Activated naive CD4-positive, alpha-beta T cell treated with anti-CD3 and anti-CD28 coated beads for 36 hours (primary cell): ENCODE data around the gene RERE. TPM values are rescaled to one million over a fixed set of nuclear protein-coding genes. Genes with fewer than 3 reads are reported as not detected.

ENCODE experiments used
- CTCF ChIA-PET: fragments of 350-600 bp; sonication (Branson Sonifier 250); formaldehyde crosslinking; loops from one replicate; lab custom pipeline; 2021; ENCODE audit warnings: antibody characterized with exemption; lab: Charles Lee
- DNase-seq: peaks from one replicate; pipeline ENCODE4 v3.0.0-alpha.2; 2020
- H3K27ac Mint-ChIP-seq: one replicate; pipeline ENCODE4 v1.8.0; 2021; ENCODE audit warnings: mild to moderate bottlenecking, mixed read lengths
- H3K27me3 Mint-ChIP-seq: one replicate; pipeline ENCODE4 v1.8.0; 2021; ENCODE audit warnings: low read depth, mixed read lengths
- H3K36me3 Mint-ChIP-seq: one replicate; pipeline ENCODE4 v1.8.0; 2021; ENCODE audit warnings: low read depth, mixed read lengths
- H3K4me1 Mint-ChIP-seq: one replicate; pipeline ENCODE4 v1.8.0; 2021; ENCODE audit warnings: low read depth, mixed read lengths
- H3K4me3 Mint-ChIP-seq: one replicate; pipeline ENCODE4 v1.8.0; 2021; ENCODE audit warnings: mild to moderate bottlenecking, moderate library complexity, mixed read lengths
- H3K9me3 Mint-ChIP-seq: one replicate; pipeline ENCODE4 v1.8.0; 2021; ENCODE audit warnings: mixed read lengths
- intact Hi-C: fragments of 100-400 bp; cut with micrococcal nuclease; formaldehyde crosslinking; loops from one replicate; pipeline ENCODE4 v1.15.1; 2023
- total RNA-seq, 2 experiments: library from RNA; stranded (reverse); gene quantifications; one replicate each; pipeline ENCODE4 v1.2.3, GENCODE V29; 2021

The RERE gene
- total RNA-seq, 2 experiments from 2014 or later: 46.4 to 47.6 TPM

DNA sequence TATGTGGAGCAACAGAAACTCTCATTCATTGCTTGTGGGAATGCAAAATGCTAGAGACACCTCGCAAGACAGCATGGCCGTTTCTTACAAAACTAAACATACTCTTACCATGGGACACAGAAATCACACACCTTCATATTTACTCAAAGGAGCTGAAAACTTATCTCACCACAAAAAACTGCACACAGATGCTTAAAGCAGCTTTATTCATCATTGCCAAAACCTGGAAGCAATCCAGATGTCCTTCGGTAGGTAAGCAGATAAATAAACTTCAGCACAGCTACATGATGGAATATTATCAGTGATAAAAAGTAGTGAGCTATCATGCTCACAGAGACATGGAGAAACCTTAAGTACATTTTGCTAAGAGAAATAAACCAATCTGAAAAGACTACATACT, 124.3 kb downstream of the RERE start:
- no peaks in the 10 kb centered on the region for H3K9me3 Mint-ChIP-seq
- H3K27me3 Mint-ChIP-seq: no peaks in the 10 kb centered on the region
- peaks cover 17% of the 10 kb centered on the region for H3K4me1 Mint-ChIP-seq
- DNase-seq: no peak
- H3K36me3 Mint-ChIP-seq: peaks cover 4% of the 10 kb centered on the region
- no peak overlapping the region for H3K27ac Mint-ChIP-seq
- CTCF ChIA-PET: interaction anchor here (0.6 to 0.8 kb wide), 2 partner anchors 21 to 154 kb away, joined by 3 to 5 read pairs; no protein-coding TSS in a partner anchor
- H3K4me3 Mint-ChIP-seq: no peak overlapping the region
- intact Hi-C loops: no loop called here

DNA sequence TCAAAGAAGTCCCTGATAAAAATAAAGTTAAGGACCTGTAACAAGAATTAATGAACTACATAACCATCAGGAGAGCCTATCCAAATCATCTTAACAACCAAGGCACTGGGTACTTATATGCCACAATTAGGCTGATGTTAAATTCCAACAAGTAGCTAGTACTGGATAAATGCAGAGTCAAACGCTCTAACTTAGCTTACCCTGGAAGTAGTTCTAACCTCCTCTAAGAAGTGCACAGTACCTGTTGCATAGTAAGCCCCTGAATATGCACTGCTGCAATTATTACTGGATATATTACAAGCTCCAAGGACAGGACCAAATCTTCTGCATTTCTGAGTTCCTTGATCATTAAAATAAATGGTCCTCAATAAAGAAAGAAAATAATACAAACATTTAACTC, 125.8 kb downstream of the RERE start:
- no peak for DNase-seq
- H3K4me3 Mint-ChIP-seq: no peak overlapping the region
- no peak overlapping the region for H3K27ac Mint-ChIP-seq
- no peaks in the 10 kb centered on the region for H3K9me3 Mint-ChIP-seq
- intact Hi-C loops: no loop called here
- H3K4me1 Mint-ChIP-seq: peaks cover 26% of the 10 kb centered on the region
- H3K27me3 Mint-ChIP-seq: no peaks in the 10 kb centered on the region
- peaks cover 4% of the 10 kb centered on the region for H3K36me3 Mint-ChIP-seq
- CTCF ChIA-PET: interaction anchor here (0.5 to 1.3 kb wide), 3 partner anchors 9 to 129 kb away, joined by 3 read pairs; no protein-coding TSS in a partner anchor

DNA sequence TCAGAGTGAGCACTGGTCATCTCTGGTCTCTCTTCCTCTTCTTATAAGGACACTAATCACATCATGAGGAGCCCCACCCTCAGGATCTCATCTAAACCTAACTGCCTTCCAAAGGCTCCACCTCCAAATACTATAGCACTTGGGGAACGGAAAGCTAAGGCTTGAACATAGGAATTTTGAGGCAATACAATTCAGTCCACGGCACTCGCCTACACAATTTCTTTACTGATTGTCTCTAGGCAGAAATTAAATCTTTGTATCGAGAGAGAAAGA, 127.3 kb downstream of the RERE start:
- intact Hi-C loops: no loop called here
- peaks cover 31% of the 10 kb centered on the region for H3K4me1 Mint-ChIP-seq

DNA sequence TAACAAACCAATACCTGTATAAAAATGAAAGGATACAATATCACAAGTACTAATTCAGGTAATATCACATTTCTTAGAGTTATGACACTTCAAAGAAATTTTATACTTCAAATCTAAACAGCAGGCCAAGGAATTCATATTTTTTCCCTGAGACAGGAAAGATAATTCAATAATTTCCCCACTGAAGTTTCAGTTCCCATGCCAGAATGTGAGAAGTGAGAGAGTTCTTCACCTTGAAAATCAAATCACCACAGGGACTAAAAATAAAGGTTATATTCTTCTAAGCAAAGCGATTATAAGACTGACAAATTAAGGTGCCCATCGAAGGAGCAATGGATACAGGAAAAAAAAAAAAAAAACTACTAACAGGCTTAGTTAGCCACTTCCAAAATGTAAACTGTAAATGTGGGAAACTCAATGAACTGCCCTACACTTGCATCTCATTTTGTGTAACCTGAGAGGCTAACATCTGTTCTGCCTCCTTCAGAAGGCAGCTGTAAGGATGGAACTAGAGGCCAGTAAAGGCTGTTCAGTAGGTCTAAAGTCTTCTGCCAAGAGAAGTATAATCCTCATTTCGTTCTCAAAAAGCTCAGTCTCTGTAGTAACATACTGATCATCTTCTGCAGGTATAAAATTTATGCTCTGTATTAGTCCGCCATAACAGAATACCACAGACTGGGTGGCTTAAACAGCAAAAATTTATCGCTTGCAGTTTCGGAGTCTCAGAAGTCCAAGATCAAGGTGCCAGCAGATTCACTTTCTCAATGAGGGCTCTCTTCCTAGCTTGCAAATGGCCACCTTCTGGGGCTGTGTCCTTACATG, 127.8 kb downstream of the RERE start:
- Mint-ChIP-seq H3K27ac (no peak overlapping the region), H3K4me1 (peaks cover 32% of the 10 kb centered on the region), H3K4me3 (no peak overlapping the region), H3K36me3 (peaks cover 4% of the 10 kb centered on the region), H3K9me3 (no peaks in the 10 kb centered on the region), H3K27me3 (no peaks in the 10 kb centered on the region)
- DNase-seq: no peak
- intact Hi-C loops: no loop called here
- CTCF ChIA-PET: interaction anchor here (0.6 to 1.3 kb wide), 5 partner anchors 14 to 148 kb away, joined by 3 to 6 read pairs (median 4); no protein-coding TSS in a partner anchor

More for the DNA sequence above, 127.3 kb downstream of the RERE start:
- no peak for DNase-seq
- CTCF ChIA-PET: interaction anchor here (0.6 to 1.3 kb wide), 5 partner anchors 11 to 147 kb away, joined by 3 to 6 read pairs (median 4); no protein-coding TSS in a partner anchor
- H3K9me3 Mint-ChIP-seq: no peaks in the 10 kb centered on the region
- no peaks in the 10 kb centered on the region for H3K27me3 Mint-ChIP-seq
- H3K4me3 Mint-ChIP-seq: no peak overlapping the region
- no peak overlapping the region for H3K27ac Mint-ChIP-seq
- H3K36me3 Mint-ChIP-seq: peaks cover 4% of the 10 kb centered on the region

DNA sequence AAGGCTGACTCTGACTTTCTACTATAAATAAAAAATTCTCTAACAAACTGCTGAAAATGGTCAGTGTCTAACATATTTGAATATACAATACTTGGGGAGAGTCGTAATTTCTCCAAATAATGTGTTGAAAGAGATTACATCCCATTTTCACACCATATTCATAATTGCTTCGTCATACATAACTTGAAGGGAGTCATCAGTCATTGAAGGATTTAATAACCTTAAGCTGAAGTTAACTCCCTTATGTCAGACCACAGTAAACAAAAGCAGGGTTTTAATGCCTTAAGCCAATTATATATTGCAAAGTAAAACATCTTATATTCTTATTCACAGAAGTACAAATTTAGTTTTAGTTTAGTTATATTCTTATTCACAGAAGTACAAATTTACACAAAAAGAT, 129.9 kb downstream of the RERE start:
- CTCF ChIA-PET: interaction anchor here (1.6 kb wide), 1 partner anchor 13 kb away, joined by 5 read pairs; no protein-coding TSS in a partner anchor
- Mint-ChIP-seq H3K4me3 (no peak overlapping the region), H3K27ac (no peak overlapping the region), H3K36me3 (peaks cover 4% of the 10 kb centered on the region), H3K27me3 (no peaks in the 10 kb centered on the region), H3K4me1 (peaks cover 32% of the 10 kb centered on the region), H3K9me3 (no peaks in the 10 kb centered on the region)
- intact Hi-C loops: no loop called here
- no peak for DNase-seq

DNA sequence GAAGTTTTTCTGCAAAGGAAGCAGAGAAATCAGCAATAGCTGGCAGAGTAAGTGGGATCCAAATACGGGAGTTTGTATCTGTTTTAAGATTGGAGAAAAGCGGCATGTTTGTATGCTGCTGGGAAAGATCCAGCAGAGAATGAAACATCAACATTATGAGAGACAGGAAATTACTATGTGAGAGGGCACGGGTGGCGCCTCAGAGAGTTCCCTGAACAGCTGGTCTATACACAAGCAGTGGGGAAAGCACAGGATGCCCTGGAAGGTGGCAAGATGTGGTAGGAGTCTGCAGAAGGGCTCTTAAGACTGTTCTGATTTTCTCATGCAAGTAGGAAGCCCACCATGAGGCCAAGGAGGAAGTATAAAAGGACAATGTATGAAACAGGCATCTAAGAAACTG, 130.4 kb downstream of the RERE start:
- Mint-ChIP-seq H3K27me3 (no peaks in the 10 kb centered on the region), H3K9me3 (no peaks in the 10 kb centered on the region), H3K36me3 (peaks cover 4% of the 10 kb centered on the region), H3K27ac (no peak overlapping the region), H3K4me3 (no peak overlapping the region), H3K4me1 (peaks cover 32% of the 10 kb centered on the region)
- DNase-seq: peak; percentile 46
- intact Hi-C loops: no loop called here
- CTCF ChIA-PET: interaction anchor here (1.6 kb wide), 1 partner anchor 14 kb away, joined by 5 read pairs; no protein-coding TSS in a partner anchor

DNA sequence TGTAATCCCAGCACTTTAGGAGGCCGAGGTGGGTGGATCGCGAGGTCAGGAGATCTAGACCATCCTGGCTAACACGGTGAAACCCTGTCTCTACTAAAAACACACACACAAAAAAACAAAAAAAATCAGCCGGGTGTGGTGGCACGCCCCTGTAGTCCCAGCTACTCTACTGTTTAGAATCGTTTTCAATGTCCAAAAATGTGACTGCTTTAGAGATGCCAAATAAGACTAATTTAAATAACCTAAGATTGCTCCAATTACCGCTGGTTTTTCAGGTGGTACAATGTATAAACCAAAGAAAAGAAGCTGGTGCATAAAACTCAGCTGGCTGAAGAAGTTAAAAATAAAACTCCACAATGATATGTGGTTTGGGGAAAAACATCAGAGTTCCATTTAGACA, 132.0 kb downstream of the RERE start:
- Mint-ChIP-seq H3K27ac (no peak overlapping the region), H3K9me3 (no peaks in the 10 kb centered on the region), H3K36me3 (peaks cover 4% of the 10 kb centered on the region), H3K4me3 (no peak overlapping the region), H3K27me3 (no peaks in the 10 kb centered on the region), H3K4me1 (peaks cover 32% of the 10 kb centered on the region)
- intact Hi-C loops: no loop called here
- CTCF ChIA-PET: interaction anchor here (0.5 to 2.2 kb wide), 3 partner anchors 15 to 122 kb away, joined by 3 to 6 read pairs (median 5); no protein-coding TSS in a partner anchor
- DNase-seq: no peak

DNA sequence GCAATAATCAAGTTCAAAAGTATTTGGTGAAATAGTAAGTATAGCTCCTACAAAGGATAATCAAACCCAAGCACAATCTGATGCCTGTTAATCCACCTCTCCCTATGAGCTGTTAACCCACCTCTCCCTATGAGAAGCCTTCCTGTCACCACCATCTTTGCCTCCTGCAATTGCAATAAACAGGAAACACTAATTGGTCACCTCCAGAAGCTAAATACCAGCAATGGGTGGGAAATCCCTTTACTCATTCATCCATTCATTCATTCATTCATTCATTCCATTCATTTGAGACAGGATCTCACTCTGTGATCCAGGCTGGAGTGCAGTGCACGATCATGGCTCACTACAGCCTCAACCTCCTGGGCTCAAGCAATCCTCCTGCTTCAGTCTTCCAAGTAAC, 132.8 kb downstream of the RERE start:
- no peaks in the 10 kb centered on the region for H3K9me3 Mint-ChIP-seq

DNA sequence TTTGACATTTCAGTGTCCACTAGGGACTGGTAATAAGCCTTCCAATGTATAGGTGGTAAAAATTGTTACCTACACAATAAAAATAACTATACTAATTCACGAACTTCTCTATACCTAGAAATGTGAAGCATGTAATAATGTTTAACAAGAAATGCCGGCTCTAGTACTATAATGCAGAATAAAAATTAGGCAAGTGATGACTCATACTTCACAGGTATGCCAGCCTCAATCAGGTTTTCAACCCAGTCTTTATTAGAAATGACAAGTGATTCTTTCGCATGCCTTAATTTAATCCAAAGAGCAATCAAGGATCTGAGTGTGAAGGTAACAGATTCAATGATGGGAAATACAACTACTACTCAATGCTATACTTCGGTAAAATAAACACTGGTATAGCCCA, 134.9 kb downstream of the RERE start:
- Mint-ChIP-seq H3K4me3 (no peak overlapping the region), H3K27ac (no peak overlapping the region), H3K27me3 (no peaks in the 10 kb centered on the region), H3K4me1 (peaks cover 22% of the 10 kb centered on the region), H3K36me3 (no peaks in the 10 kb centered on the region), H3K9me3 (no peaks in the 10 kb centered on the region)
- DNase-seq: no peak
- intact Hi-C loops: no loop called here
- CTCF ChIA-PET: no interaction called here

More for the DNA sequence above, 132.8 kb downstream of the RERE start:
- Mint-ChIP-seq H3K36me3 (no peaks in the 10 kb centered on the region), H3K27me3 (no peaks in the 10 kb centered on the region), H3K4me3 (no peak overlapping the region), H3K4me1 (peaks cover 26% of the 10 kb centered on the region), H3K27ac (no peak overlapping the region)
- no peak for DNase-seq
- CTCF ChIA-PET: interaction anchor here (1.0 to 2.2 kb wide), 2 partner anchors 15 to 97 kb away, joined by 3 to 6 read pairs; no protein-coding TSS in a partner anchor
- intact Hi-C loops: no loop called here

DNA sequence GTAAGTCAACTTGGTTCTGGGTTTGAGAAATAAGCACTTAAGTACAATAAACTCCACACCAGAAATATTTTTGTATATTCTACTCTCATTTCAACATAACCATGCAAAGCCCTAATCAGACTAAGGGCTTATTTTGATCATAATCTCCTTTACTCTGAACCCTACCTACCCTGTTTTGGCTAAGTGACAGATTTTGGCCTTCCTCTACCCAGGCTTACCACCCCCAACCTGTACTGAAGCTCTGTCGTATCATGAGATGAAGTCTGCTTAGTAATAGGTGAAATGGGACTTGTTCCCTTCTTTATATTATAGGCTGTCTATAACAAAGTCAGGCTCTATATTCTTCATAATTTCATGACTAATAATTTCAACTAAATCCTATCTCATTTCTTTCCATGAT, 135.5 kb downstream of the RERE start:
- DNase-seq: no peak
- Mint-ChIP-seq H3K36me3 (no peaks in the 10 kb centered on the region), H3K4me1 (peaks cover 21% of the 10 kb centered on the region), H3K4me3 (no peak overlapping the region), H3K9me3 (no peaks in the 10 kb centered on the region), H3K27me3 (no peaks in the 10 kb centered on the region), H3K27ac (no peak overlapping the region)
- intact Hi-C loops: no loop called here
- CTCF ChIA-PET: no interaction called here

DNA sequence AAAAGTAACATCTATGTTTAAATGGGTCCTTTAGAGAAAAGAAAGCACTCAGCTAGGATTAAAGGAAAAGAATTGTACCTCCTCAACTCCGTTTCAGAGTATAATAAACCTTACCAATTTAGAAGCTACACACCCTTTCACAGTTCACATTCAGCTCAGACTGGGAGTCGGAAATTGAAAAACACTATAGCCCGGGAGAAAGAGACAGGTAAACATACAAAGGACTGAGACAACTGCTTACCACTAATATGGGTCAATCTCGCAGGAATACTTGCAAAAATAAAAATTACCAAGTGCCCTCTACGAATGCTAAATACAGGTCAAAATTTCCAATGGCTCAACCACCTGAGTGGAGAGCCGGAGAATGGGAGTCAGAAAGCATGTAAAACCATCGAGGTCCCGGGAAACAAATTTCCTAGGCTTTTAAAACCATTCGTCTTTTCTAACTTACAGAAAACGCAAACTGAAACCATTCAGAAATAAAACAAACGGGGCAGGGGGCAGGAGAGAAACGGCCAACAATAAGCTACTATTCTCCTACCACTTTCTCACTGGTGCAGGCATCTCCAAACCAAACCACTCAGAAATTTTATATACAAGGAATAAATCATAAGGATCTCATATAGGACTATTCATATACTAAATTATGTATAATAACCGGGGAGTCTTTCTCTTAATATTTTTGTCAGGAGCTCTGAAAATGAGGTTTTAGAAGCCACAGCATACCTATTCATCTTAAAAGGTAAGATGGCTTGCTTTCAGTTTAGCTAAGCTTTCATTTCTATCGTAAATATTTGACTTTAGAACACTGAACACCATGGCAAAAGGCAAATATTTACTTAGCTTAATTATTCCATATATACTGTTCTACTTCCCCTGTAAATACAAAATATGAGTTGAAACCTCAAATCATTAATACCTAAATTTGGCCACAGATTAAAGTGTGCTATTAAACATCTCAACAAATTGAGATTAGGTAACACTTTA, 136.5 kb downstream of the RERE start:
- H3K27ac Mint-ChIP-seq: no peak overlapping the region
- peaks cover 23% of the 10 kb centered on the region for H3K4me1 Mint-ChIP-seq

More for the DNA sequence above, 136.5 kb downstream of the RERE start:
- no peak for DNase-seq
- H3K9me3 Mint-ChIP-seq: no peaks in the 10 kb centered on the region
- CTCF ChIA-PET: interaction anchor here (1.2 to 1.8 kb wide), 3 partner anchors 14 to 168 kb away, joined by 3 to 6 read pairs (median 3); no protein-coding TSS in a partner anchor
- H3K4me3 Mint-ChIP-seq: no peak overlapping the region
- intact Hi-C loops: no loop called here
- no peaks in the 10 kb centered on the region for H3K36me3 Mint-ChIP-seq
- H3K27me3 Mint-ChIP-seq: no peaks in the 10 kb centered on the region
